Measurements from ENCODE around the gene TLX3. TPM values are rescaled to one million over a fixed set of nuclear protein-coding genes. Genes with fewer than 3 reads are reported as not detected.

TLX3 gene
- total and polyA plus RNA-seq, 7 donors = not detected

- Histone ChIP-seq H3K27me3 (ENCODE audit: insufficient read depth in 3 of 3, low read length in 2 of 3) (peaks cover 2 to 75% (median 13%) of the 10 kb centered on the region in 3 donors), H3K27ac (no peak overlapping the region), H3K36me3 (ENCODE audit: insufficient read depth in 1 of 2, low read depth in 1 of 2) (no peaks in the 10 kb centered on the region), H3K4me3 (no peak overlapping the region), H3K9me3 (no peaks in the 10 kb centered on the region), H3K4me1 (no peaks in the 10 kb centered on the region)
- ATAC-seq = no peak
- DNase-seq = no peak
- TF ChIP-seq, protein P1, sequence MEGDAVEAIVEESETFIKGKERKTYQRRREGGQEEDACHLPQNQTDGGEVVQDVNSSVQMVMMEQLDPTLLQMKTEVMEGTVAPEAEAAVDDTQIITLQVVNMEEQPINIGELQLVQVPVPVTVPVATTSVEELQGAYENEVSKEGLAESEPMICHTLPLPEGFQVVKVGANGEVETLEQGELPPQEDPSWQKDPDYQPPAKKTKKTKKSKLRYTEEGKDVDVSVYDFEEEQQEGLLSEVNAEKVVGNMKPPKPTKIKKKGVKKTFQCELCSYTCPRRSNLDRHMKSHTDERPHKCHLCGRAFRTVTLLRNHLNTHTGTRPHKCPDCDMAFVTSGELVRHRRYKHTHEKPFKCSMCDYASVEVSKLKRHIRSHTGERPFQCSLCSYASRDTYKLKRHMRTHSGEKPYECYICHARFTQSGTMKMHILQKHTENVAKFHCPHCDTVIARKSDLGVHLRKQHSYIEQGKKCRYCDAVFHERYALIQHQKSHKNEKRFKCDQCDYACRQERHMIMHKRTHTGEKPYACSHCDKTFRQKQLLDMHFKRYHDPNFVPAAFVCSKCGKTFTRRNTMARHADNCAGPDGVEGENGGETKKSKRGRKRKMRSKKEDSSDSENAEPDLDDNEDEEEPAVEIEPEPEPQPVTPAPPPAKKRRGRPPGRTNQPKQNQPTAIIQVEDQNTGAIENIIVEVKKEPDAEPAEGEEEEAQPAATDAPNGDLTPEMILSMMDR (IDR thresholded peaks at IDR 0.05) = no peak
- intact Hi-C loops (cut with DNase I) = no loop called here
- 36 to 37% (median 37%) methylated on average over 20 of the region's 20 CpGs for WGBS, 3 donors
These were observed 15.0 kb downstream of the TLX3 start for GRCh38 chr5:171323806-171324632.

DNA sequence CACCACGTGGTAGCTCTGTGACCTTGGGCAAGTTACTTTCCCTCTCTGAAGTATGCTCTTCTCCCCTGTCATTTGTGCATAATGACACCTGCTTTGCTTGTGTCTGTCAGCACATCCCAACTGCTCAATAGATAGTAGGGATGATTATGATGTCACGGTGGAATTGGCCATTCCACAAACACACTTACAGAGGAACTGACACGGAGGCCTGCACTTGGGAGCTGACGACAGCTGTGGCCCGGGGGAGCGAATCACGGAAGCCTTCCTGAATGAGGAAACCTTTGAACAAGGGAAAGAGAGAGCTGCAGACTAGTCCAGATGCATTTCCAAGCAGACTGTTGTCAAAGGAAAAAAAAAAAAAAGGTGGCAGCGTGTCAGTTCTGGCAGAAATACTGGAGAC, 21.0 kb downstream of the TLX3 start:
- Histone ChIP-seq H3K27ac (no peak overlapping the region), H3K36me3 (ENCODE audit: insufficient read depth in 1 of 2, low read depth in 1 of 2) (no peaks in the 10 kb centered on the region), H3K27me3 (ENCODE audit: insufficient read depth in 3 of 3, low read length in 2 of 3) (peaks cover 0 to 62% (median 5%) of the 10 kb centered on the region in 3 donors), H3K4me1 (no peaks in the 10 kb centered on the region), H3K9me3 (no peaks in the 10 kb centered on the region), H3K4me3 (no peak overlapping the region)
- WGBS, 3 donors = 29 to 36% (median 35%) methylated on average over 8 of the region's 8 CpGs
- DNase-seq (no peak), ATAC-seq (no peak)
- TF ChIP-seq, protein P1 (IDR thresholded peaks at IDR 0.05) = no peak
- intact Hi-C loops (cut with DNase I) = loop anchor here in 1 of 2 donors (10.0 kb wide), 2 partner anchors 125 to 585 kb away; no protein-coding TSS in a partner anchor

GRCh38 chr5:171335616-171336015, 26.6 kb downstream of the TLX3 start:
- no peaks in the 10 kb centered on the region for H3K9me3 ChIP-seq
- WGBS, 3 donors = 61 to 71% (median 65%) methylated on average over 8 of the region's 8 CpGs
- no peaks in the 10 kb centered on the region for H3K36me3 ChIP-seq (ENCODE audit: insufficient read depth in 1 of 2, low read depth in 1 of 2)
- intact Hi-C loops (cut with DNase I) = loop anchor here (2.0 to 10.0 kb wide), 4 partner anchors 128 to 591 kb away; no protein-coding TSS in a partner anchor
- ATAC-seq (no peak), DNase-seq (no peak)
- TF ChIP-seq, protein P1 (IDR thresholded peaks at IDR 0.05) = no peak
- no peaks in the 10 kb centered on the region for H3K4me1 ChIP-seq
- H3K27ac ChIP-seq = no peak overlapping the region
- no peak overlapping the region for H3K4me3 ChIP-seq
- peaks cover 0 to 72% (median 2%) of the 10 kb centered on the region in 3 donors for H3K27me3 ChIP-seq (ENCODE audit: insufficient read depth in 3 of 3, low read length in 2 of 3)

GRCh38 chr5:171336521-171337209, 27.6 kb downstream of the TLX3 start:
- Histone ChIP-seq H3K36me3 (ENCODE audit: insufficient read depth in 1 of 2, low read depth in 1 of 2) (no peaks in the 10 kb centered on the region), H3K27ac (no peak overlapping the region), H3K27me3 (ENCODE audit: insufficient read depth in 3 of 3, low read length in 2 of 3) (peaks cover 0 to 75% (median 2%) of the 10 kb centered on the region in 3 donors), H3K4me1 (no peaks in the 10 kb centered on the region), H3K9me3 (no peaks in the 10 kb centered on the region), H3K4me3 (peak overlapping the region; percentile 58)
- ATAC-seq (peak in 2 of 4 donors; percentile 50 to 69), DNase-seq (no peak)
- WGBS, 3 donors = 8 to 11% (median 9%) methylated on average over 31 of the region's 31 CpGs
- intact Hi-C loops (cut with DNase I) = loop anchor here (2.0 to 10.0 kb wide), 4 partner anchors 129 to 592 kb away; no protein-coding TSS in a partner anchor
- TF ChIP-seq, protein P1 (IDR thresholded peaks at IDR 0.05) = peak; percentile 46
